WERI-Rb-1 (cell line): ENCODE measurements around the gene CDH23.

Experiments used
- DNase-seq: peaks from one replicate; pipeline ENCODE4 v3.0.0-alpha.2; 2020
- H3K27ac ChIP-seq: fragments of 250-450 bp; sonication (Bioruptor Pico); 2 replicates; pipeline ENCODE4 v1.5.1; 2020; ENCODE audit warnings: mild to moderate bottlenecking, moderate library complexity
- H3K27me3 ChIP-seq: fragments of 250-450 bp; sonication (Bioruptor Pico); 2 replicates; pipeline ENCODE4 v1.5.1; 2021; ENCODE audit warnings: mild to moderate bottlenecking, low read depth, moderate library complexity; ENCODE audit not compliant: insufficient read depth, severe bottlenecking
- H3K36me3 ChIP-seq: fragments of 250-450 bp; sonication (Bioruptor Pico); 2 replicates; pipeline ENCODE4 v1.5.1; 2020; ENCODE audit warnings: mild to moderate bottlenecking, moderate library complexity
- H3K4me3 ChIP-seq: 2 replicates; pipeline ENCODE4 v1.5.1; 2011; ENCODE audit warnings: low read depth, mild to moderate bottlenecking, control low read depth, low read length
- H3K9me3 ChIP-seq: fragments of 250-450 bp; sonication (Bioruptor Pico); 2 replicates; pipeline ENCODE4 v1.5.1; 2021; ENCODE audit warnings: mild to moderate bottlenecking, moderate library complexity; ENCODE audit not compliant: severe bottlenecking
- CTCF ChIP-seq: IDR thresholded peaks from 2 replicates; pipeline ENCODE4 v1.5.1; 2011; ENCODE audit warnings: low read depth, mild to moderate bottlenecking, control low read depth, inconsistent platforms, low read length

The CDH23 gene

GRCh38 chr10:71815515-71816130 lies 418.9 kb downstream of the CDH23 start:
- Histone ChIP-seq H3K27ac (no peak overlapping the region), H3K36me3 (peaks cover 88% of the 10 kb centered on the region), H3K9me3 (no peaks in the 10 kb centered on the region), H3K27me3 (no peaks in the 10 kb centered on the region), H3K4me3 (no peak overlapping the region)
- no peak for TF ChIP-seq CTCF
- DNase-seq, result no peak

- DNase-seq, result no peak
- Histone ChIP-seq H3K4me3 (no peak overlapping the region), H3K27ac (no peak overlapping the region), H3K9me3 (no peaks in the 10 kb centered on the region), H3K36me3 (peaks cover 91% of the 10 kb centered on the region), H3K27me3 (no peaks in the 10 kb centered on the region)
- no peak for TF ChIP-seq CTCF
Observed at GRCh38 chr10:71816421-71816851, 419.7 kb downstream of the CDH23 start.

GRCh38 chr10:71816936-71817618 lies 420.4 kb downstream of the CDH23 start:
- Histone ChIP-seq H3K27me3 (no peaks in the 10 kb centered on the region), H3K4me3 (no peak overlapping the region), H3K27ac (no peak overlapping the region), H3K9me3 (no peaks in the 10 kb centered on the region), H3K36me3 (peaks cover 94% of the 10 kb centered on the region)
- no peak for TF ChIP-seq CTCF
- DNase-seq, result no peak

- peaks cover 88% of the 10 kb centered on the region for H3K36me3 ChIP-seq
- no peak for TF ChIP-seq CTCF
- no peaks in the 10 kb centered on the region for H3K27me3 ChIP-seq
Observed at GRCh38 chr10:71817831-71818655, 421.3 kb downstream of the CDH23 start.

GRCh38 chr10:71818674-71819260 lies 422.0 kb downstream of the CDH23 start:
- Histone ChIP-seq H3K9me3 (no peaks in the 10 kb centered on the region), H3K4me3 (no peak overlapping the region), H3K27me3 (no peaks in the 10 kb centered on the region), H3K27ac (no peak overlapping the region), H3K36me3 (peaks cover 87% of the 10 kb centered on the region)
- no peak for TF ChIP-seq CTCF
- no peak for DNase-seq

More at GRCh38 chr10:71817831-71818655, 421.3 kb downstream of the CDH23 start:
- no peaks in the 10 kb centered on the region for H3K9me3 ChIP-seq
- H3K4me3 ChIP-seq, result no peak overlapping the region
- H3K27ac ChIP-seq, result no peak overlapping the region
- no peak for DNase-seq
